SK-N-MC (cell line): ENCODE results near the gene PYCARD.
A peak's percentile ranks its signal among the peaks of the same experiment; 100 is the strongest.

Experiments
- EZH2 ChIP-seq: fragments of 200-600 bp; sonication (generic); IDR thresholded peaks from one replicate; pipeline ENCODE4 v1.6.1; 2017; ENCODE audit warnings: antibody characterized with exemption
- POLR2AphosphoS5 ChIP-seq: IDR thresholded peaks from 2 replicates; pipeline ENCODE4 v1.6.1; 2012; ENCODE audit warnings: mild to moderate bottlenecking, low read depth, low read length, borderline replicate concordance

DNA sequence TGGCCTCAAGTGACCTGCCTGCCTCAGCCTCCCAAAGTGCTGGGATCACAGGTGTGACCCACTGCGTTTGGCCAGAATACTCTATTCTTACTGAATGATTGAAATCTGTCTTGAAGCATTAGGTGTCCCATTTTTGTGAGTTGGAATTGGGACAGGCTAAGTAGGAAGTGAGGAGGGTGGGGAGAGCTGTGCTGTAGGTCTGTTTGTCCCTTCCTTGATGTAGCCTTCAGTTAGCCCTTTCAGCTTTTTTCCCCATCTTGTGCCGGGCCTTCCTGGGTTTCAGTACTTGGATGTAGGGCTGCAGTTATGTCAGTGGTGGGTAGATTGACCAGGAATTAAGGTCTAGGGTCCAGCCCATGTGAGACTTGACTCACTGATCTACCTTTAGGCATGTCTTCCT, 8.7 kb downstream of the PYCARD start:
- TF ChIP-seq POLR2AphosphoS5 (peak; percentile 12; the same call in 1 of the 2 replicates), EZH2 (no peak)
